Measurements from ENCODE around the gene KRTCAP2. TPM values are rescaled to one million over a fixed set of nuclear protein-coding genes. Genes with fewer than 3 reads are reported as not detected.
"Not testable (repeated sequence)": the region's sequence is repeated elsewhere in the genome, so short reads cannot be mapped to it uniquely, and the experiment has no call there.

Gene KRTCAP2
- polyA plus RNA-seq, 1 donor (not counting 4 experiments of a cell fraction or from before 2014, with no cell fraction given), result 127 TPM

- H3K27me3 ChIP-seq (ENCODE audit: control insufficient read depth, extremely low read depth, insufficient read depth, low read length), result no peaks in the 10 kb centered on the region
- H3K27ac ChIP-seq (ENCODE audit: control insufficient read depth, insufficient read depth, low read length), result peak overlapping the region; percentile 26
- H4K20me1 ChIP-seq (ENCODE audit: control insufficient read depth, extremely low read depth, insufficient read depth, low read length), result no peaks in the 10 kb centered on the region
- peak overlapping the region; percentile 44 to 61 (median 60) for H3K4me3 ChIP-seq (ENCODE audit: control insufficient read depth in 2 of 3, extremely low read depth in 1 of 3, insufficient read depth in 2 of 3, low read depth in 1 of 3, low read length in 3 of 3)
- no peaks in the 10 kb centered on the region for H3K9me1 ChIP-seq (ENCODE audit: control insufficient read depth, extremely low read depth, insufficient read depth, low read length)
- no peaks in the 10 kb centered on the region for H3K79me2 ChIP-seq (ENCODE audit: control insufficient read depth, insufficient read depth, low read length)
- peak overlapping the region; percentile 79 for H3K4me2 ChIP-seq (ENCODE audit: control insufficient read depth, extremely low read depth, insufficient read depth, low read depth, low read length)
- H3K9me3 ChIP-seq (ENCODE audit: control insufficient read depth, low read depth, low read length), result no peaks in the 10 kb centered on the region
- peaks cover 24% of the 10 kb centered on the region for H3K4me1 ChIP-seq (ENCODE audit: control insufficient read depth, extremely low read depth, insufficient read depth, low read length)
- H2AFZ ChIP-seq (ENCODE audit: control insufficient read depth, low read length), result no peak overlapping the region
- FAIRE-seq (no peak), DNase-seq (ENCODE audit: low read depth, low spot score) (no peak)
- TF ChIP-seq EZH2 (IDR thresholded peaks at IDR 0.05; ENCODE audit: low read length), result no peak
- TF ChIP-seq CTCF (optimal IDR thresholded peaks at IDR 0.05 in 1 of 3, IDR thresholded peaks at IDR 0.05 in 1 of 3, conservative IDR thresholded peaks at IDR 0.05 in 1 of 3; ENCODE audit: extremely low read depth in 1 of 3, insufficient read depth in 2 of 3, low read length in 3 of 3), result no peak
- H3K9ac ChIP-seq (ENCODE audit: control insufficient read depth, extremely low read depth, insufficient read depth, low read length), result peak overlapping the region; percentile 50
- H3K36me3 ChIP-seq (ENCODE audit: control insufficient read depth in 2 of 2, extremely low read depth in 1 of 2, insufficient read depth in 2 of 2, low read length in 2 of 2), result peaks cover 2 to 6% of the 10 kb centered on the region in 2 experiments
- dilution Hi-C loops (cut with MboI; ENCODE audit: extremely low pct_ligation_motif_present, low sequenced_read_pairs), result no loop called here
Measured at GRCh38 chr1:155195201-155196102, 22.3 kb upstream of the KRTCAP2 start.

- dilution Hi-C loops (cut with MboI; ENCODE audit: extremely low pct_ligation_motif_present, low sequenced_read_pairs); H3K36me3 ChIP-seq (ENCODE audit: control insufficient read depth in 2 of 2, extremely low read depth in 1 of 2, insufficient read depth in 2 of 2, low read length in 2 of 2); H4K20me1 ChIP-seq (ENCODE audit: control insufficient read depth, extremely low read depth, insufficient read depth, low read length); H3K79me2 ChIP-seq (ENCODE audit: control insufficient read depth, insufficient read depth, low read length); DNase-seq (ENCODE audit: low read depth, low spot score); H3K9me3 ChIP-seq (ENCODE audit: control insufficient read depth, low read depth, low read length); FAIRE-seq; H3K27me3 ChIP-seq (ENCODE audit: control insufficient read depth, extremely low read depth, insufficient read depth, low read length); H3K9me1 ChIP-seq (ENCODE audit: control insufficient read depth, extremely low read depth, insufficient read depth, low read length): not testable (repeated sequence)
- peak overlapping the region; percentile 85 for H3K9ac ChIP-seq (ENCODE audit: control insufficient read depth, extremely low read depth, insufficient read depth, low read length)
- H2AFZ ChIP-seq (ENCODE audit: control insufficient read depth, low read length), result peak overlapping the region; percentile 84
- peaks cover 24% of the 10 kb centered on the region for H3K4me1 ChIP-seq (ENCODE audit: control insufficient read depth, extremely low read depth, insufficient read depth, low read length)
- H3K27ac ChIP-seq (ENCODE audit: control insufficient read depth, insufficient read depth, low read length), result peak overlapping the region; percentile 72
- H3K4me2 ChIP-seq (ENCODE audit: control insufficient read depth, extremely low read depth, insufficient read depth, low read depth, low read length), result peak overlapping the region; percentile 84
- H3K4me3 ChIP-seq (ENCODE audit: control insufficient read depth in 2 of 3, extremely low read depth in 1 of 3, insufficient read depth in 2 of 3, low read depth in 1 of 3, low read length in 3 of 3), result peak overlapping the region; percentile 44 to 66 (median 61)
Measured at GRCh38 chr1:155193991-155194240, 20.8 kb upstream of the KRTCAP2 start.

Measured in keratinocyte (primary cell).